Measurements from ENCODE around the gene DCTPP1. TPM values are rescaled to one million over a fixed set of nuclear protein-coding genes. Genes with fewer than 3 reads are reported as not detected.

Gene DCTPP1
- total RNA-seq, 1 experiment from 2014 or later, result 109 TPM

GRCh38 chr16:30378236-30379157 lies 51.3 kb downstream of the DCTPP1 start:
- H4K20me1 ChIP-seq (ENCODE audit: insufficient read depth), result no peaks in the 10 kb centered on the region
- intact Hi-C loops (cut with micrococcal nuclease; ENCODE audit: unreplicated experiment), result loop anchor here (1.0 to 5.0 kb wide), 7 partner anchors 12 to 286 kb away; partner anchors contain the start of genes CD2BP2, FBRS, TBX6 and ZNF48
- H3F3A ChIP-seq (ENCODE audit: insufficient read depth, low read depth), result peaks cover 31% of the 10 kb centered on the region
- H2AFZ ChIP-seq, result peak overlapping the region; percentile 100
- H3K4me2 ChIP-seq, result peak overlapping the region; percentile 98
- H3K79me2 ChIP-seq (ENCODE audit: low read depth), result peaks cover 13% of the 10 kb centered on the region; the same call in 1 of the 2 replicates
- CTCF ChIA-PET, result no interaction called here
- H3K4me1 ChIP-seq (replicated peaks; ENCODE audit: insufficient read depth), result peaks cover 19% of the 10 kb centered on the region
- H3K27ac ChIP-seq, result peak overlapping the region; percentile 92
- H3K36me3 ChIP-seq (ENCODE audit: low read depth), result no peaks in the 10 kb centered on the region
- TF ChIP-seq EZH2 (IDR thresholded peaks at IDR 0.05; ENCODE audit: low read depth), result no peak
- TF ChIP-seq, protein P1, sequence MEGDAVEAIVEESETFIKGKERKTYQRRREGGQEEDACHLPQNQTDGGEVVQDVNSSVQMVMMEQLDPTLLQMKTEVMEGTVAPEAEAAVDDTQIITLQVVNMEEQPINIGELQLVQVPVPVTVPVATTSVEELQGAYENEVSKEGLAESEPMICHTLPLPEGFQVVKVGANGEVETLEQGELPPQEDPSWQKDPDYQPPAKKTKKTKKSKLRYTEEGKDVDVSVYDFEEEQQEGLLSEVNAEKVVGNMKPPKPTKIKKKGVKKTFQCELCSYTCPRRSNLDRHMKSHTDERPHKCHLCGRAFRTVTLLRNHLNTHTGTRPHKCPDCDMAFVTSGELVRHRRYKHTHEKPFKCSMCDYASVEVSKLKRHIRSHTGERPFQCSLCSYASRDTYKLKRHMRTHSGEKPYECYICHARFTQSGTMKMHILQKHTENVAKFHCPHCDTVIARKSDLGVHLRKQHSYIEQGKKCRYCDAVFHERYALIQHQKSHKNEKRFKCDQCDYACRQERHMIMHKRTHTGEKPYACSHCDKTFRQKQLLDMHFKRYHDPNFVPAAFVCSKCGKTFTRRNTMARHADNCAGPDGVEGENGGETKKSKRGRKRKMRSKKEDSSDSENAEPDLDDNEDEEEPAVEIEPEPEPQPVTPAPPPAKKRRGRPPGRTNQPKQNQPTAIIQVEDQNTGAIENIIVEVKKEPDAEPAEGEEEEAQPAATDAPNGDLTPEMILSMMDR (conservative IDR thresholded peaks at IDR 0.05), result peak; percentile 18; the same call in 1 of the 2 replicates
- POLR2A ChIA-PET (ENCODE audit: unreplicated experiment), result interaction anchor here (0.7 to 0.8 kb wide), 2 partner anchors 17 to 427 kb away, joined by 17 to 19 read pairs; partner anchors contain the start of gene ZNF48
- H3K4me3 ChIP-seq, result peak overlapping the region; percentile 80
- BruUV-seq (replicated peaks), result no TSS peak
- H3K27me3 ChIP-seq (ENCODE audit: insufficient read depth, low read depth), result no peaks in the 10 kb centered on the region
- peak; percentile 91 to 100 for DNase-seq
- no peaks in the 10 kb centered on the region for H3K9me2 ChIP-seq (ENCODE audit: insufficient read depth)
- H3K9me3 ChIP-seq (ENCODE audit: insufficient read depth, low read depth), result no peaks in the 10 kb centered on the region

GRCh38 chr16:30377812-30378235 lies 52.0 kb downstream of the DCTPP1 start:
- peaks cover 31% of the 10 kb centered on the region for H3F3A ChIP-seq (ENCODE audit: insufficient read depth, low read depth)
- BruUV-seq (replicated peaks), result no TSS peak
- H3K9me3 ChIP-seq (ENCODE audit: insufficient read depth, low read depth), result no peaks in the 10 kb centered on the region
- peak overlapping the region; percentile 100 for H2AFZ ChIP-seq
- H3K9me2 ChIP-seq (ENCODE audit: insufficient read depth), result no peaks in the 10 kb centered on the region
- H3K27ac ChIP-seq, result peak overlapping the region; percentile 92
- H3K27me3 ChIP-seq (ENCODE audit: insufficient read depth, low read depth), result no peaks in the 10 kb centered on the region
- peak; percentile 83 to 95 for DNase-seq
- peak overlapping the region; percentile 80 for H3K4me3 ChIP-seq
- peaks cover 19% of the 10 kb centered on the region for H3K4me1 ChIP-seq (replicated peaks; ENCODE audit: insufficient read depth)
- no peaks in the 10 kb centered on the region for H3K36me3 ChIP-seq (ENCODE audit: low read depth)
- ChIA-PET CTCF (no interaction called here), POLR2A (ENCODE audit: unreplicated experiment) (interaction anchor here (0.6 to 0.8 kb wide), 3 partner anchors 17 to 489 kb away, joined by 4 to 19 read pairs (median 17); partner anchors contain the start of gene ZNF48)
- intact Hi-C loops (cut with micrococcal nuclease; ENCODE audit: unreplicated experiment), result loop anchor here (1.0 to 5.0 kb wide), 9 partner anchors 12 to 320 kb away; partner anchors contain the start of genes CD2BP2, FBRS, TBX6 and ZNF48
- peak overlapping the region; percentile 98 for H3K4me2 ChIP-seq
- TF ChIP-seq, protein P1 (conservative IDR thresholded peaks at IDR 0.05), result no peak
- no peak for TF ChIP-seq EZH2 (IDR thresholded peaks at IDR 0.05; ENCODE audit: low read depth)
- H3K79me2 ChIP-seq (ENCODE audit: low read depth), result peaks cover 13% of the 10 kb centered on the region; the same call in 1 of the 2 replicates
- H4K20me1 ChIP-seq (ENCODE audit: insufficient read depth), result no peaks in the 10 kb centered on the region

DNA sequence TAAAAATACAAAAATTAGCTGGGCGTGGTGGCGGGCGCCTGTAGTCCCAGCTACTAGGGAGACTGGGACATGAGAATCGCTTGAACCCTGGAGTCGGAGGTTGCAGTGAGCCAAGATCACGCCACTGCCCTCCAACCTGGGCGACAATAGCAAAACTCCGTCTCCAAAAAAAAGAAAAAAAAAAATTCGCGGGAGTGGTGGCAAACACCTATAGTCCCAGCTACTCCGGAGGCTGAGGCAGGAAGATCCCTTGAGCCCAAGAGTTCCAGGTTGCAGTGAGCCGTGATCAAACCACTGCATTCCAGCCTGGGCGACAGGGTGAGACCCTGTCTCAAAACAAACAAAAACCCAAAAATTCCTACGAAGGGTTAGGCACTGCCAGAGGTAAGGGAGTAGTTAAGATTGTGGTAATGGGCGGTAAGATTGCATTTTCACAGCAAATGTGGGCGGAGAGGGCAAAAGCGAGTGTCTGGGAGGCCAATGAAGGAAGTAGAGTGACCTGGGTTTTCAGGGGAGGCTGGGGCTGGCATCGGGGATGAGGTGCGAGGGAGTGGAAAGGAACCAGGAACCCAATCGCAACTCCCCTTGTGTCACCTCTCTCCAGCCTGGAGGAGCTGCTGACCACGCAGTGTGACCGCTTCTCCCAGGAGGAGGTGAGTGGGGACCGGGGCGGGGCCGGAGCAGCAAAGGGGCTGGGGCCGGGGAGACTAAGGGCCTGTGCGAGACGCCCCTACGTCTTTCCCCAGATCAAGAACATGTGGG lies 52.6 kb downstream of the DCTPP1 start:
- ChIA-PET CTCF (interaction anchor here (0.7 kb wide), 1 partner anchor 209 kb away, joined by 3 read pairs; no protein-coding TSS in a partner anchor), POLR2A (ENCODE audit: unreplicated experiment) (interaction anchor here (0.6 to 0.7 kb wide), 6 partner anchors 12 to 489 kb away, joined by 3 to 19 read pairs (median 4); no protein-coding TSS in a partner anchor)
- intact Hi-C loops (cut with micrococcal nuclease; ENCODE audit: unreplicated experiment), result loop anchor here (1.0 to 5.0 kb wide), 4 partner anchors 30 to 321 kb away; partner anchors contain the start of genes TBX6, ZNF768 and ZNF771
- Histone ChIP-seq H3K4me1 (replicated peaks; ENCODE audit: insufficient read depth) (peaks cover 19% of the 10 kb centered on the region), H3K27me3 (ENCODE audit: insufficient read depth, low read depth) (no peaks in the 10 kb centered on the region), H4K20me1 (ENCODE audit: insufficient read depth) (no peaks in the 10 kb centered on the region), H3K27ac (peak overlapping the region; percentile 92), H3K79me2 (ENCODE audit: low read depth) (peaks cover 13% of the 10 kb centered on the region; the same call in 1 of the 2 replicates), H2AFZ (peak overlapping the region; percentile 100), H3K4me3 (peak overlapping the region; percentile 80), H3F3A (ENCODE audit: insufficient read depth, low read depth) (peaks cover 31% of the 10 kb centered on the region), H3K4me2 (peak overlapping the region; percentile 98), H3K36me3 (ENCODE audit: low read depth) (no peaks in the 10 kb centered on the region), H3K9me2 (ENCODE audit: insufficient read depth) (no peaks in the 10 kb centered on the region), H3K9me3 (ENCODE audit: insufficient read depth, low read depth) (no peaks in the 10 kb centered on the region)
- BruUV-seq (replicated peaks), result TSS peak; percentile 80
- no peak for DNase-seq
- no peak for TF ChIP-seq EZH2 (IDR thresholded peaks at IDR 0.05; ENCODE audit: low read depth)
- TF ChIP-seq, protein P1 (conservative IDR thresholded peaks at IDR 0.05), result no peak

Data from PC-9 (cell line).